NCI-H1105 treated with DMSO at 0.1 percent for 48 hours (cell line): ENCODE measurements around the gene PYGO2.

Experiments
- DNase-seq: peaks from one replicate; lab custom pipeline; 2025; lab: John Stamatoyannopoulos, UW

The PYGO2 gene

GRCh38 chr1:154960446-154961136 is 991 bp downstream of the PYGO2 start:
- DNase-seq, result no peak

DNA sequence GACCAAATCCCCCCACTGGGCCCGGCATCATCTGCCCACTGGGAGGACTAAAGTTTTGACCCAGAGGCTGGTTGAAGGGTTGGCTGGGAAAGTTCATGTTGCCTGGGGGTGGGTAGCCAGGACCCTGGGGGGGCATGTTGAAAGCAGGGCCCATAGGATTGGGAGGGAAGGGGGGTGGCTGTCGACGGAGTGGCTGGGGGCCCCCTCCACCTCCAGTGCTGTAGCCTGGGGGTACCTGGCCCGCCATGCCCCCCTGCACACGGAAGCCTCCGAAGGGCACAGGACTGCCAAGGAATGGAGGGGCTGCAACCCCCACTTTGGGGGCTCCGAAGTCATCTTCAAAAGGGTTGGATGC is 2.2 kb downstream of the PYGO2 start:
- no peak for DNase-seq

DNA sequence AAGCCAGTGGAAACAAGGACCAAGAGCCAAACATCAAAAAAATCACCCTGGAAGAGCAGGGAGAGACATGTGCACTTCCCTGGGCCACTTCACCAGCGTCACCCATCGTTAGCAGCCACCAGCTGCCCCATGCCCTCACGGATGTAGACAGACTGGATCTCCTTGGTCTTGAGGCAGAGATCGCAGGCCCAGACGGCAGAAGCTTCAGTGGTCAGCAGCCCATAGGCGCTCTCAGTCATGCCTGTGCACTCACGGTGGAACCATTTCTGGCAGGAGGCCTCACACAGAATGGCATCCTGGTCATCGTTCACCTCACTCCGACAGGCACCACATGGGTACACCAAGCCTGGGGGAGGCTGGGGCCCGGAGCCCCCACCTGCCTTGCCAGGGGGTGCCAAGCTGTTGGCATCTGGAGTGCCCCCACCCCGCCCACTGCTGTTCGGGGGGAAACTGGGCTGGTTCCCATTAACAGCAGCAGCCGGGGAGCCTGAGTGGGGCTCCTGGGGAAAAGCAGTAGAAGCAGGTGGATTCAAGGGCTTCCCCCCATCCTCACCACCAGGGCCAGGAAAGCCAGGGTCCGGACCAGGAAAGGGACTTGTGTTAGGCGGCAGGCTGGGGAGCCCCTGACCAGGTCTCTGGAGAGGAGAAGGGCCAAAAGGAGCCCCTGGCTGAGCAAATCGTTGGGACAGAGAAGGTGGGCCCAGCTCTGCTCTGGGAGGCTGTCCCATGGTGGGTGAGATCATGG is 2.7 kb downstream of the PYGO2 start:
- no peak for DNase-seq

GRCh38 chr1:154958036-154958435 is 3.5 kb downstream of the PYGO2 start:
- no peak for DNase-seq

DNA sequence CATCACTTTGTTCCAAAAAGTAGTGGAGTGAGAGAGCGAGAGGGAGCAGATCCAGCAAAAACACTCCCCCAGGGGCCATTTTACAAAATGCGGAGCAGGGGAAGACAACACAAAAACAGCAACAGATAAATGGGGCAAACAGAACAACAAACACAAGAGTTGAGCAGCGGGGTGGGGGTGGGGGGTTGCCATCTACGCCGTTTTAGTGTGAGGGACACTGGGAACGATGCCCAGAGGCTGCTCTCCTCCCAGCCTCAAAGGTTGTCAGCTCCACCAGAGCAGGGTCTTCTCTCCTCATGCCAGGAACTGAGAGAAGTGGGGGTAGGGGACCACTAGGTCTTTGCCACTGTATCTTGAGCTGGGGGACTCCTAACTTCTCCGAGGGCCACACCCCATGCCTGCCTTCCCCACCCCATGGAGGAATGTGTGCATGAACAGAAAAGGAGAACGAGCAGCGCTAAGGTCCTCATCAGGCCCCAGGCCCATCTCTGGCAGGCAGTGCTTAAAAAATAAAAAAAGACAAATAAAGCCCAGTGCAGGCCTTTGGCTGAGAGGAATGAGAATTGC is 4.4 kb downstream of the PYGO2 start:
- DNase-seq, result no peak

DNA sequence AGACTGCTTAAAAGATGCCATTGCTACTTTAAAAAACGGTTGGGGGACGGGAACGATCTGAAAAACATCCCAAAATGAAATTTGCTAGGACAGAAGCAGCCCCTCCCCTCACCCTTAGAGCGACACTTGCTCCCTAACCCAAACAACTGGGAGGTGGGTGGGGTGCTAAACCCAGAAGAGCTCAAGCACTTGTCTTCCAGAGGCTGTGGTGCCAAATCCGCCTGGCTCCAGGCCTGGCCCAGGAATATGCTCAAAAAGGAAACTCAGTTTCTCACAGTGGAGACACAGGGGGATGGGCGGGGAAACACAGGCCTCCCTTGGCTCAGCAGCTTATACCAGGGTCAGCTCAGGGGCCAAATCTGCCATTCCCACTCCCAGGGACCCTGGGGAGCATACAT is 5.0 kb downstream of the PYGO2 start:
- DNase-seq, result no peak

DNA sequence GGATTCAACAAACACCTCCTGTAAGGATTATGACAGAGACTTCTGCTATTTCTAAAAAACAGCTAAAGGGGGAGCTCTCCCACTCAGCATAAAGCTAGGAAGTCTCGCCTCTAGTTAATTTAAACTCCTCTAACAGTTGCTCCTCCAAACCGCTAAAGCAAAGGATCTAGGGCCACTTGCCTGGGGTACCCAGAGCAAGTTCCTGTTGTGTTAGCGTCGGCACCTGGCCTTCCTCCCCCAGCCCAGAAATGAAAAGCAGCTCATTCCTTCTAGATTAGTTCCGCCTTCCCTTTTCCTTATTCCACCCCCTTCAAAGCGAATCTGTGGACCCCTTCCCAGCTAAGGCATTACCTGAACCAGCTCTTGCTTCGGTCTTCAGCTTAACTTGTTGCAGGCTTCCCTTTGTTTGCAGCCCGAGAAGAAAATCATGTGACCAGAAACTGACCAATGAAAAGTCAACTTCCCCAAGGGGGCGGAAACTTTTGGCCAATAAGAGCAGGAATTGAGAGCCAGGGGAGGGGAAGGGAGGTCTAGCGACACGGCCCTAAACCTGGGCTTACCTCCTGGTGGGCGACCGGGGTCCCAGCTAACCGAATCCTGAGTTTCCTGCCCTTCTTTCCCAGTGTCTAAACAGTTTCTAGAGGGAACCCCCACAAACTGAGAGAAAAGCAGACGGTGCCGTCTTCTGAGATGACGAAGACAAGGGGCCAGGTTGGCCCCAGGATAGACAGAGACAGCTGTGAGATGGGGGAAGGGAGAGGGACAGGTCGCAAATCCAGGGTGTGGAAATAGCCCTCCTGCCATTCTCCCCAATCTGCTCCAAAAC is 5.7 kb downstream of the PYGO2 start, which contains the start of gene PBXIP1:
TSS of gene PBXIP1 (minus strand) at position 382 of the 826 bp plus-strand sequence. CDS start 2,378 bp downstream, outside the sequence.
- peak; percentile 94 for DNase-seq

DNA sequence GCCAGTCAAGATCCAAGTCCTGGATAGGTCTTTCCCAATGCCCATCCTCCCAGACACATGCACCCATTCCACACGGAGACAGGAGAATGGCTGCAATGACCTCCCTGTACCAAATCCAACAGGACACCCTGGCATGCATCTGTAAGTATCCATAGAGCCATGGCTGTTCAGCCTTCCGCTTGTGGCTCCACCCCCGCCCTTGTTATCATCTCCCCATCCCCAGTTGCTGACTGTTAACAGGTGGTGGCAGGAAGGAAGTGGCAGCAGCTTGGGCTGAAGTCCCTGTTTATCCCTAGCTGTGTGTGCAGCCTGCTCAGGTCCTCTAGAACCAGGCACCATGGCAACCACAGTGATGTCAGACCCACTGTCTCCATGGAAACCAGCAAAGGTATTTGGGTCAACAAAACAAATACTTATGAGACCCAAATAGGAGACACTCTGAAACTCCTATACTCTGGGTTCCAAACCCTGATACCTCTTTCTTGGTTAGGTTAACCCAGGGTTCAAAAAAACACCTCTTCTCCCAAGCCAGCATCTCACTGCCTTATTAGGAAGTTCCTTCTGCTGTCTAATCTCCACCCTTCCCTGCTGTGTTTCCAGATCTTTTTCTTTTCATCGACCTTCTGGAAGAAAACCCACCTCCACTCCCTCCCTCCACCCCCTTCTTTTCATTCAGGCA is 6.4 kb downstream of the PYGO2 start:
- peak; percentile 83 for DNase-seq

DNA sequence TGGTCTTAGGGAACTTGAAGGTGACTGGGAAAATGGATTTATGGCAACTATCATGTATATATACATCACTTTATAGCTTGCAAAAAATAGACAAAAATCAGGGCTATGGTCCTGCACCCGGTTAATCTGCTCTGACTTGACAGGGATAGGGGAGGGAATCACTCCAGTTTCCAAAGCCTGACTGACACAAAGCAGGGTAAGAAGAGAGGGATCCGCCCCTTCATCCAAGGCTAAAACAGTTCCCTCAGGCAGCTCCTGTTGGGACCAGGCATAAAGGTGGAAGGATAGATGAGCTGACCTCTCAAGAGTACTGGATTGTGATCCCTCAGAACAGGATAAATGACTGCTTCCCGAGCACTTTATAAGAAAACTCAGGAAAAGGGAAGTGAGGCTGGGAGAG is 7.0 kb downstream of the PYGO2 start:
- DNase-seq, result no peak

- DNase-seq, result no peak
Measured at GRCh38 chr1:154953611-154954038, 8.0 kb downstream of the PYGO2 start.

GRCh38 chr1:154952664-154953063 is 8.9 kb downstream of the PYGO2 start:
- no peak for DNase-seq

DNA sequence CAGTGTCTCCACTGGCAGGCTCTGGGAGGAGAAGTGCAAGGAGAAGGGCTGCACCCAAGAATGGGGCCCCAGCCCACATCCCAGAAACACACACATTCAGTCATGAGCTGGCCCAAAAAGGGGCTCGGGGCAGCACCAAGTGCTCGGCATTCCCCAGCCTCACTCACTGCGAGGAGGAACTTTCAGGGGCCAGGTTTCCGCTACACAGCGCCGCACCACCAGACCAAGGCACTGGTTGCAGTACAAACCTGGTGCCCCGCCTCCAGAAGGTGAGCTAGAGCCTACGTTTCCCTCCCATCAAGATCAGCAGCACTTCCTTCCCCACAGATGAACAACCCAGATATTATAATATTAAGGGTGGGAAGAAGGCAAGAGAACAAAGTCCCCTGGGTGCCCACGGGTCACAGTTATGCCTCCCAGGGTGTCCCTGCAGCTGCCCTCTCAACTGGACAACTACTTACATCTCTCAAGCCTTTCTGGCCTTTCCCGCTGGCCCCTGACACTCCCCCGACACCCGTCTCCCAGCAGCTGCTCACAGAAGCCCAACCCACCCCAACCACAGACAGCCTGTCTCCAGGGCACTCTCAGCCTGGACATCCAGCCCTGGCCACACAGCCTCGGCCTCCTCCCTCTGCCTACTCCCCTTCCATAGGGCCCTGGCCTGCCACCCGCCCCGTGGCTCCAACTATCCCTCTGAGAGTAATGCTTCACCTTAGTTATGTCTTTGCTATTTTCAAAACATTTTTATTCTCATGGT is 9.5 kb downstream of the PYGO2 start:
- DNase-seq, result no peak

- DNase-seq, result no peak
Measured at GRCh38 chr1:154948079-154948478, 13.5 kb downstream of the PYGO2 start.

- no peak for DNase-seq
Measured at GRCh38 chr1:154945962-154946850, 15.4 kb downstream of the PYGO2 start.

- no peak for DNase-seq
Measured at GRCh38 chr1:154945160-154945961, 16.2 kb downstream of the PYGO2 start.

- DNase-seq, result no peak
Measured at GRCh38 chr1:154944401-154945159, 17.0 kb downstream of the PYGO2 start.

DNA sequence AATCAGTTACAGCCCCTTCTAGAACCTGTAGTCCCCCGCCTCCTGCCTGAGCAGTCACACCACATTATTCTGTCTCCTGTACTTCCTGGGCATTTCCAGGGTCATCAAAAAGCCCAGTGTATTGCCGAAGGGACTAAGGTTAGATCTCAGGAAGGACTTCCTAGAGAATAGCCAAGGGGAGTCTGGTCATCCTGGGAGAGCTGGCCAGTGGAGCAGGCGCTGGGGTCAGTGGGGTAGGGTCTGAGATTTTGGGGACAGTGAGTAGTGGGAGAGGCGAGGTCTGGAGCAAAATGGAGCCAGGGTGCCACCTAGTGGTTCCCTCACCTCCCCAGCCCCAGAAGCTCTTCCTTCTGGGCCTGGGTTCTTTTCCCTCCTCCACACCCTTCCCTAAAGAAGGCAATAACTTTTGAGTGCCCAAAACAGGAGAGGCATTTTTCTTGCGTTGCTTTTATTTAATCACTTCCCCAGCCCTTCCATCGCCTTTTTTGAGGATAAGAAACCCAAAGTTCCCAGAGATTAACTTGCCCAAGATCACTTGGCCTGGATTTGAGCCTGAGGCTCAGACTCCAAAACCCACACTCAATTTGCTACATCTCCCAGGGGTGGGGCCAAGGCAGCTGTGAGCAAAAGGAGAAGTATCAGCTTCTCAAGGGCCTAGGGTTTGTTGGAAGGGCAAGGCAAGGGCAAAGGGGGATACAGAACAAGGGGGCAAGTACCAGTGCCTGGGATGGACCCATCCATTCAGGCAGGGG is 17.8 kb downstream of the PYGO2 start:
- DNase-seq, result peak; percentile 37
